Loucy (cell line): Measurements from ENCODE around the gene ACAD9.

Experiments used
- EZH2phosphoT487 ChIP-seq: fragments of 200-600 bp; IDR thresholded peaks from 2 replicates; pipeline ENCODE4 v1.6.1; 2018; ENCODE audit warnings: antibody characterized with exemption, mild to moderate bottlenecking, moderate library complexity, borderline replicate concordance
- TF ChIP-seq, protein P1 (sequence below): fragments of 200-600 bp; sonication (generic); conservative IDR thresholded peaks from 2 replicates; pipeline ENCODE4 v1.5.1; 2014; ENCODE audit warnings: mild to moderate bottlenecking, antibody characterized with exemption, low read length

DNA sequence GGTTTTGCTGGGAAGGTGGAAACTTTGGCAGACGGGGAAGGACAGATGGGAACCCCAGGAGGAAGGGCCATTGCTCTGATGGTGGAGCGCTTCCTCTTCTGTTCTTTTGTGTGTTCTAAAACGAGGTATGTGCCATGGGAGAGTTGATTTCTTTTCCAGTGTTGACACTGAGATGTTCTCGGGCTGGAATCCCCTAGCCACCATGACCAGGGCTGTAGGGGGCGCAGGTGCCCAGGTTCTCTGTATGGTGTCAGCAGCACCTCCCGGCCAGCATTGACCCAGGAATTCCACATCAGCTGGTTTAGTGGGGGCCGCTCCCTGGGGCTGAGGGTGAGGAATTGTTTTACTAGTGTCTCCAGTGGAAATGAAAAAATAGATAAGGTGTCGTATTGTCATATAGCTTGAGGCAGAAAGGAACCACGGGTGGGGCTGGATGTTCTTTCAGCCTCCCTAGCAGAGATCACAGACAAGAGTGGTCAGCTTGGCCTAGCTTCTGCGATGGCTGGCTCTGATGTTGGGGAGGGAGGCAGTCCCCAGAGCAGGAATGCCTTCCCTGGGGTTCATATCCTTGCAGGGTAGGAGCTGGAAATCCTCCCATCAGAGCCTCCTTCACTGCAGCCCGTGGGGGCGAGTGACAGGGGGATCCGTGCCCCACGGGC lies 34.2 kb upstream of the ACAD9 start:
- TF ChIP-seq, protein P1, sequence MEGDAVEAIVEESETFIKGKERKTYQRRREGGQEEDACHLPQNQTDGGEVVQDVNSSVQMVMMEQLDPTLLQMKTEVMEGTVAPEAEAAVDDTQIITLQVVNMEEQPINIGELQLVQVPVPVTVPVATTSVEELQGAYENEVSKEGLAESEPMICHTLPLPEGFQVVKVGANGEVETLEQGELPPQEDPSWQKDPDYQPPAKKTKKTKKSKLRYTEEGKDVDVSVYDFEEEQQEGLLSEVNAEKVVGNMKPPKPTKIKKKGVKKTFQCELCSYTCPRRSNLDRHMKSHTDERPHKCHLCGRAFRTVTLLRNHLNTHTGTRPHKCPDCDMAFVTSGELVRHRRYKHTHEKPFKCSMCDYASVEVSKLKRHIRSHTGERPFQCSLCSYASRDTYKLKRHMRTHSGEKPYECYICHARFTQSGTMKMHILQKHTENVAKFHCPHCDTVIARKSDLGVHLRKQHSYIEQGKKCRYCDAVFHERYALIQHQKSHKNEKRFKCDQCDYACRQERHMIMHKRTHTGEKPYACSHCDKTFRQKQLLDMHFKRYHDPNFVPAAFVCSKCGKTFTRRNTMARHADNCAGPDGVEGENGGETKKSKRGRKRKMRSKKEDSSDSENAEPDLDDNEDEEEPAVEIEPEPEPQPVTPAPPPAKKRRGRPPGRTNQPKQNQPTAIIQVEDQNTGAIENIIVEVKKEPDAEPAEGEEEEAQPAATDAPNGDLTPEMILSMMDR, result peak; percentile 49
- TF ChIP-seq EZH2phosphoT487, result no peak
